ENCODE results near the gene CRLF1. TPM values are rescaled to one million over a fixed set of nuclear protein-coding genes. Genes with fewer than 3 reads are reported as not detected.

The CRLF1 gene
- total and polyA plus RNA-seq, 12 donors, result 0.44 to 111 (median 21.3) TPM

DNA sequence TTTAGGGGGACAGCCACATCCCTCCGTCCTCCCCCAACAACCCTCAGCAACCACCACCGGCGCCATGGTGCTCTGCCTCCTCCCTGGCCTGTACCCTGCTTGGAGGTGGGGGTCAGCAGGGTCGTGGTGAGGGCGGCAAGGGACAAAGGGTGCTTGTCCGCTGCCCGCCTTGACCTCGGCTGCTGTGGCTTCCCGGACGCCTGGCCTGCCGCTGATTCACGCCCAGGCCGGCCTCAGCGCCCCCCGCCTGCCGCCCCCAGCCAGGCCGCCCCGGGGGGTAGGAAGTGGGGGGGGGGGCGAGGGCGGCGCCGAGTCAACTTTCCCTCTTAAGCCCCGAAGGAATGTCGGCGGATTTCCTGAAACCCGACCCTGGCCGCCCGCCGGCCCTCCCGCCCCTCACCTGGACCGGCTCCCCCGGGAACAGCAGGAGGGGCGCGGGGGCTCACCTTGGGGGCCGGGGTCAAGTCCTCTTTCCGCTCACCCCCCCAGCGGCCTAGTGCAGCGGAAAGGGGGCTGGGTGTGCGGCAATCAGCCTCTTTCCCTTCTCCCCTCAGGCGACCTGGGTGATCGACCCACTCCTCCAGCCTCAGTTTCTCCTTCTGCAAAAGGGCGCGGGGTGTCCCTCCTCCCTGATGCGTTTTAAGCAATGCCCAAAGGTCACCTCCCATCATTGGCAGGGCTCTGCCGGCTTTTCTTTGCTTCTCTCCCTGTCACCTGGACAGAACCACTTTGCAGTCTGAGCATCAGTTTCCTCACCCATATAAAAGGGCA is 4.1 kb upstream of the CRLF1 start:
- H3K36me3 ChIP-seq (replicated peaks in 1 of 2), result no peaks in the 10 kb centered on the region
- H3K9me3 ChIP-seq (replicated peaks in 1 of 3), result no peaks in the 10 kb centered on the region
- H3K27me3 ChIP-seq, result peaks cover 81% of the 10 kb centered on the region
- intact Hi-C loops (cut with DNase I), result no loop called here
- DNase-seq, result no peak
- no peak overlapping the region for H3K27ac ChIP-seq
- TF ChIP-seq, protein P1, sequence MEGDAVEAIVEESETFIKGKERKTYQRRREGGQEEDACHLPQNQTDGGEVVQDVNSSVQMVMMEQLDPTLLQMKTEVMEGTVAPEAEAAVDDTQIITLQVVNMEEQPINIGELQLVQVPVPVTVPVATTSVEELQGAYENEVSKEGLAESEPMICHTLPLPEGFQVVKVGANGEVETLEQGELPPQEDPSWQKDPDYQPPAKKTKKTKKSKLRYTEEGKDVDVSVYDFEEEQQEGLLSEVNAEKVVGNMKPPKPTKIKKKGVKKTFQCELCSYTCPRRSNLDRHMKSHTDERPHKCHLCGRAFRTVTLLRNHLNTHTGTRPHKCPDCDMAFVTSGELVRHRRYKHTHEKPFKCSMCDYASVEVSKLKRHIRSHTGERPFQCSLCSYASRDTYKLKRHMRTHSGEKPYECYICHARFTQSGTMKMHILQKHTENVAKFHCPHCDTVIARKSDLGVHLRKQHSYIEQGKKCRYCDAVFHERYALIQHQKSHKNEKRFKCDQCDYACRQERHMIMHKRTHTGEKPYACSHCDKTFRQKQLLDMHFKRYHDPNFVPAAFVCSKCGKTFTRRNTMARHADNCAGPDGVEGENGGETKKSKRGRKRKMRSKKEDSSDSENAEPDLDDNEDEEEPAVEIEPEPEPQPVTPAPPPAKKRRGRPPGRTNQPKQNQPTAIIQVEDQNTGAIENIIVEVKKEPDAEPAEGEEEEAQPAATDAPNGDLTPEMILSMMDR (IDR thresholded peaks at IDR 0.05), result no peak
- no peak for TF ChIP-seq POLR2A (IDR thresholded peaks at IDR 0.05)
- H3K4me1 ChIP-seq (replicated peaks in 1 of 2), result peaks cover 4 to 31% of the 10 kb centered on the region in 2 donors
- no peak overlapping the region for H3K4me3 ChIP-seq
- 5 to 14% (median 8%) methylated on average over 6 to 44 of the region's 45 CpGs for WGBS, 4 donors

DNA sequence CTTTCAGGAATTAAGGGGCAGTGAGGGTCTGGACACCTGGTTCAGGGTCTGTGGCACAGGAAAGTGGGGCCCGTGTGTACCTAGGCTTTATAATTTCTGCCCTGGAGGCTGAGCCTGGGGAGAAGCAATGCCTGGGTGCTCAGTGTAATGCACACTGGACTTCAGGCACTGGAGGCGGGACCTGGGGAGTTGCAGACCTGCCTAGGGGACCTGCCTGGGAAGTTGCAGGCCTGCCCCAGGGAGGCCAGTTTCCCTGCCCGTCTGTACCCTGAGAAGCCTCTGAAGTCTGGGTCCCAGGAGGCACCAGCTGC is 3.6 kb upstream of the CRLF1 start:
- no peak for DNase-seq
- no peak for TF ChIP-seq POLR2A (IDR thresholded peaks at IDR 0.05)
- TF ChIP-seq, protein P1 (IDR thresholded peaks at IDR 0.05), result no peak
- intact Hi-C loops (cut with DNase I), result no loop called here
- peaks cover 4 to 31% of the 10 kb centered on the region in 2 donors for H3K4me1 ChIP-seq (replicated peaks in 1 of 2)
- no peak overlapping the region for H3K4me3 ChIP-seq
- H3K9me3 ChIP-seq (replicated peaks in 1 of 3), result no peaks in the 10 kb centered on the region
- no peak overlapping the region for H3K27ac ChIP-seq
- H3K27me3 ChIP-seq, result peaks cover 85% of the 10 kb centered on the region
- 39 to 80% (median 43%) methylated on average over 1 to 3 of the region's 3 CpGs for WGBS, 4 donors
- H3K36me3 ChIP-seq (replicated peaks in 1 of 2), result no peaks in the 10 kb centered on the region

DNA sequence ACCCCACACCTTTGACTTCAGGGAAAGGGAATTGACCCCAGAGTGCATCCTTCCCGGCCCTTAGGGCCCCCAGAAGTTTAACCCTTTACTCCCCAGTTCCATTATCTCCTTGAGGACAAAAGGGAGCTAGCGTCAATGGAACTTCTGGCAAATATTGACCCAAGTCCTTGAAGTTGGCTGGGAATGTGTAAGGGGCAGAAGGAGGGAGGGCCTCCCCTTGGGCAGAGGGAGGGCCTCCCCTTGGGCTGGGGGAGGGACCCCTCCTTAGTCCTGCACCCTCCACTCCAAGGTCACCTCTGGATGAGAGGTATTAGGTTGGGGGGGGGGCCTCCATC is 3.1 kb upstream of the CRLF1 start:
- no peak for DNase-seq

DNA sequence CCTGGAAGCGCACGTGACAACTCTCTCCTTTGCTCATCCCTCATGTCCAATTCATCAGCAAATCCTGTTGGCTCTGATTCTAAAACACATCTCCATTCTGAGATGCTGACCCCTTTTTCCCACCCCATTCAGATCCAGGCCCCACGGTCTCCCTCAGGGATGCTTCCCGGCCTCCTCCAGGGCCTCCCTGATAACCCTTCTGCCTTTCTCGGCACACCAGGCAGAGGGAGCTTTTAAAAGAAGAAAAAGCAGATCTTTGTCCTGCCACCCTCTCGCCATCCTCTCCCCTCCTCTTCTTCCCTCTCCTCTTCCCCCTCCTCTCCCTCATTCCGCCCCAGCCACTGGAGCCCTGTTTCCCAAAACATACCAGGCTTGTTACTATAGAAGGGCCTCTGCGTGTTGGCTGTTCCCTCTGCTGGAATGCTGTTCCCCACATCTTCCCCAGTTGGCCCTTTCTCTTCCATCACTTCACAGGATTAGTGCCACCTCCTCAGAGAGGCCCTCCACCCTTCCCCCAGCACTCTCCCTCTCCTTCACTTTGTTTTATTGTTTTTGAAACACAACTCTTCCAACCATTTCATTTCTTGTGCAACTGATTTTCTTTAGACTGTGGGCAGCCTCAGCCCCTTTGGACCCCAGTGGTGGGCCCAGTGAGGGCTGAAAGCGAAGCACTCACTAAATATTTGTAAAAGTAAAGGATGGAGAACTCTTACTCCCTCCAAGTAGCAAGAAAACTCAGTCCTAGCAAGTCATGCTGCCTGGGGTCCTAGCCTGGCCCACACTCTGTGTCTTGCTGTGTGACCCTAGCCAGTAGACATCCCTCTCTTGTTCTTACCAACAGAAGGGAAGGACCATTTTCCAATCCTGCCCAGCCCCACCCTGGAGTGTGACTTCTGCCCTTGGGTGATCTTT is 2.5 kb upstream of the CRLF1 start:
- no peak for DNase-seq
- H3K36me3 ChIP-seq (replicated peaks in 1 of 2), result no peaks in the 10 kb centered on the region
- H3K27me3 ChIP-seq, result peaks cover 87% of the 10 kb centered on the region
- H3K27ac ChIP-seq, result no peak overlapping the region
- intact Hi-C loops (cut with DNase I), result no loop called here
- H3K9me3 ChIP-seq (replicated peaks in 1 of 3), result no peaks in the 10 kb centered on the region
- H3K4me1 ChIP-seq (replicated peaks in 1 of 2), result peaks cover 4 to 31% of the 10 kb centered on the region in 2 donors
- no peak for TF ChIP-seq POLR2A (IDR thresholded peaks at IDR 0.05)
- TF ChIP-seq, protein P1 (IDR thresholded peaks at IDR 0.05), result no peak
- 59 to 72% (median 65%) methylated on average over 9 of the region's 9 CpGs for WGBS, 4 donors
- H3K4me3 ChIP-seq, result no peak overlapping the region

More for the DNA sequence above, 3.1 kb upstream of the CRLF1 start:
- intact Hi-C loops (cut with DNase I), result no loop called here
- 31 to 50% (median 40%) methylated on average over 2 of the region's 2 CpGs for WGBS, 4 donors
- H3K4me1 ChIP-seq (replicated peaks in 1 of 2), result peaks cover 4 to 31% of the 10 kb centered on the region in 2 donors
- H3K27ac ChIP-seq, result no peak overlapping the region
- no peaks in the 10 kb centered on the region for H3K36me3 ChIP-seq (replicated peaks in 1 of 2)
- H3K27me3 ChIP-seq, result peaks cover 87% of the 10 kb centered on the region
- H3K4me3 ChIP-seq, result no peak overlapping the region
- no peaks in the 10 kb centered on the region for H3K9me3 ChIP-seq (replicated peaks in 1 of 3)
- TF ChIP-seq, protein P1 (IDR thresholded peaks at IDR 0.05), result no peak
- TF ChIP-seq POLR2A (IDR thresholded peaks at IDR 0.05), result no peak

Data from adrenal gland (tissue), 12 donors.